Fibroblast of skin of back (primary cell): ENCODE results near the gene MCC.
A peak's percentile ranks its signal among the peaks of the same experiment; 100 is the strongest.

ENCODE experiments used
- DNase-seq: peaks from one replicate; pipeline ENCODE4 v3.0.0-alpha.2; 2013

Gene MCC

GRCh38 chr5:113026211-113026610 is 462.0 kb downstream of the MCC start:
- no peak for DNase-seq

DNA sequence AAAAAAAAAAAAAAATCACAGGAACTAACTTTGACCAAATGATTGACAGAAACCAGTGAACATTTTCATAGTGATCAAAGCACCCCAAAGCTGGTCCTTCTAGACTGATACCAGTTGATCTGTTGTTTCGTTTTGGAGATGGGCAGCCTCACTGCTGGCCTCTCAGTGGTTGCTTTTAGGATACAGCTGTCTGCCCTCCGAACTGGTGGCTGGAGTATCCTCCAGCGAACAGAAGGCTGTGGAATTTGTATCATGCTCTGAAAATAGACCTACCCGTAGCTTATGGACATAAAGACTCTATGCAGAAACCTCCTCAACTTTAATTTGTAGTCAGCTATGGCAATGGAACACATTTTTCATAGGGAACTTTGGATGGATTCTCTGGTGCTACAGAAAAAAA is 462.7 kb downstream of the MCC start:
- no peak for DNase-seq

- DNase-seq, result no peak
These were observed 464.1 kb downstream of the MCC start for GRCh38 chr5:113024076-113024697.

- no peak for DNase-seq
These were observed 465.6 kb downstream of the MCC start for GRCh38 chr5:113022661-113023060.

DNA sequence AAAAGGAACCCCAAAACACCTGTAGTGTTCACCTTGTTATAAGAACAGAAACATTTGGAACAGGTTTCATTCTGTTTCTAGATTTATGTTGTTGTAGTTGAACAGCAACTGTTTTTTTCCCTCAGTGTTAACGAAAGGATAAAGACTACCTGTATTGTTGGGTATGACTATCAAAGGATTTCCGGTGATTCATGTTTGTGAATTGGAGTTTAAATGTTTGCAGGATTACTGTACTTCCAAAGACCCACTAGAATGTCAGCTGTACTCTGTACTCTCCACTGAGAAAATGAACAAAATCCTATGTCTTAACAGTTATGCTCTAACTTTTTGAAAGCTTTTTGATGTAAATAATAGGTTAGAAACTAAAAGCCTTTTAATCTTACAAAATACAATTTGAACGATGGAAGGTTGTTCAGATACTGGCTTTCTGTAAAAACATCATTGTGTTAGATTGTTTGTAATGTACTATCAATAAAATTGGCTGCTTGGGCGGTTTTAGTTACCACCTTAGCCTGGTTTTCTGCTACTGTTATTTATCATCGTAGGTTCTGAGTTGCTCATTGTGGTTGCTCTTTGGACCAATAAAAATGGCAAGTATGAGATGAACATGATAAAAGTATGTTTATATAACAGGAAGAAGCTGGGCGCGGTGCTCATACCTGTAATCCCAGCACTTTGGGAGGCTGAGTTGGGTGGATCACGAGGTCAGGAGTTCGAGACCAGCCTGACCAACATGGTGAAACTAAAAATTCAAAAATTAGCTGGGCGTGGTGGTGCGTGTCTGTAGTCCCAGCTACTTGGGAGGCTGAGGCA is 467.6 kb downstream of the MCC start:
- DNase-seq, result peak; percentile 48

GRCh38 chr5:113017881-113018635 is 470.2 kb downstream of the MCC start:
- peak; percentile 27 for DNase-seq

- DNase-seq, result no peak
These were observed 482.8 kb downstream of the MCC start for GRCh38 chr5:113005454-113005853.

GRCh38 chr5:113003763-113004162 is 484.5 kb downstream of the MCC start:
- DNase-seq, result no peak

DNA sequence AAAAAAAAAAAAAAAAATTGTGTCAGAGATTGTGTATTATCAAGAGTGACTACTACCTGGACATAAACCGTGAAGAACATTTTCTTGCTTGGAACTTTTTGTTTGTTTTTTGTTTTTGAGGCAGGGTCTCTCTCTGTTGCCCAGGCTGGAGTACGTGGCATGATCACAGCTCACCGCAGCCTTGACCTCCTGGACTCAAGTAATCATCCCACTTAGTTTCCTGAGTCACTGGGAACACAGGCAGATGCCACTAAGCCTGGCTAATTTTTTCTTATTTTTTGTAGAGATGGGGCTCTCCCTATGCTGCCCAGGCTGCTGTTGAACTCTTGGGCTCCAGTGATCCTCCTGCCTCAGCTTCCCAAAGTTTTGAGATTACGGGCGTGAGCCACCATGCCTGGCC is 485.8 kb downstream of the MCC start:
- no peak for DNase-seq

- no peak for DNase-seq
These were observed 487.8 kb downstream of the MCC start for GRCh38 chr5:113000466-113000865.

DNA sequence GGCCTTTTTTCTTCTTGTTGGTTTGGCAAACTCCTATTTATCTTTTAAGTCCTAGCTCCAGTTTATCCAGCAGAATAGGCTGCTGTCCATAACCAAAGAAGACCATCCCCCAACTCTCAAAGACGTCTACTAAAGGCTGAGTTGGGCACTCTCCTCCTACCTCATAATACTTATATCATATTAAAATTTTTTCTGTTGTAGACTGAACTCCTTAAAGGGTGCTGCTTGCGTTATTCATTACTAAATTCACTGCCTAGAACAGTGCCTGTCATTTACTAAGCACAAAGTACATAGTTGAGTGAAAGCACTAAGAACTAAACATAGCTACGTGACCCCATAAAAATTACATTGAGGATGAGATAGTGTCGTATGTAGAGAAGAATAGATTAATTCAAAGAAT is 490.0 kb downstream of the MCC start:
- DNase-seq, result no peak

- DNase-seq, result peak; percentile 53
These were observed 491.4 kb downstream of the MCC start for GRCh38 chr5:112996830-112997374.

GRCh38 chr5:112995764-112996618 is 492.3 kb downstream of the MCC start:
- peak; percentile 64 for DNase-seq

DNA sequence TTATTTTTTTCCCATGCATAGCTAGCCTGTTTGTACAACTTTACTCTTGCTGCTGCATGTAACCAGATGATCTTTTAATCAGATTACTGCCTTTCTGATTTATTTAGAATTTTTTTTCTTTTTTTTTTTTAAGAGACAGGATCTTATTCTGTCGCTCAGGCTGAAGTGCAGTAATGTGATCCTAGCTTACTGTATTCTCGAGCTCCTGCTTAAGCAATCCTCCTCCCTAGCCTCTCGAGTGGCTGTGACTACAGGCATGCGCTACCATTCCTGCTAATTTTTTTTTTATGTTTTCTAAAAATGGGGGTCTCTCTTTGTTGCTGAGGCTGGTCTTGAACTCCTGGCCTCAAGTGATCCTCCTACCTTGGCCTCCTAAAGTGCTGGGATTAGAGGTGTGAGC is 502.0 kb downstream of the MCC start:
- DNase-seq, result no peak

DNA sequence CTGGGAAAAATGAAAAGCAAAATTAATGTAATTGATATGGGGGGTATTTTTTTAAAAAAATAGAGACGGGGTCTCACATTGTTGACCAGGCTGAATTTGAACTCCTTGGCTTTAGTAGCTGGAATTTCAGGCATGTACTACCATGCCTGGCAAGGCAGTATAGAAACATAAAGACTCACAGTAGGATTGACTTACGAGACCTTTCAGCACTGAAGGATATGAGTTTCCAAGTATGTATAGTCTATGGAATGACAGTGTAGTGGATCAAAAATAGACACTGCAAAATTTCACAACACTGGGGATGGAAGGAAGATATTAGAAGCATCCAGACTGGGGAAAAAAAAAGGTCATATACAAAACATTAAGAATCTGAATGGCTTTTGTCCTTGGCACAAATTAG is 504.9 kb downstream of the MCC start:
- DNase-seq, result peak; percentile 44

DNA sequence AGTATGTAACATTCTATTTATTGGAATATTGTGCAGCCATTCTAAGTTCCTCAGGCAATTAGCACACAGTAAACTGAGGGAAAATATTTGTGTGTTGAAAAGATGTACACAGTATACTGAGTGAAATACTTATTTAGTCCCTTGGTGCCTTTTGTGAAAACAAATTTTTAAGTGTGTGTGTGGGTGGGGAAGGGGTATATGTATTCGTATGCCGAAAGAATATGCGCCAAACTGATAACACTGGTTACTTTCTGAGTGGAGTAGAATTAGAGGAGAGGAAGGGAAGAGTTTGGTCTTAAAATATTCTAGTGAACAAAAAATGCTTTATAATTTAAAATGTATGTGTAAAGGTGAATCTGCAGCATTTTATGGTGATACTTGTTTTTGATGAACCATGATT is 508.5 kb downstream of the MCC start:
- no peak for DNase-seq

DNA sequence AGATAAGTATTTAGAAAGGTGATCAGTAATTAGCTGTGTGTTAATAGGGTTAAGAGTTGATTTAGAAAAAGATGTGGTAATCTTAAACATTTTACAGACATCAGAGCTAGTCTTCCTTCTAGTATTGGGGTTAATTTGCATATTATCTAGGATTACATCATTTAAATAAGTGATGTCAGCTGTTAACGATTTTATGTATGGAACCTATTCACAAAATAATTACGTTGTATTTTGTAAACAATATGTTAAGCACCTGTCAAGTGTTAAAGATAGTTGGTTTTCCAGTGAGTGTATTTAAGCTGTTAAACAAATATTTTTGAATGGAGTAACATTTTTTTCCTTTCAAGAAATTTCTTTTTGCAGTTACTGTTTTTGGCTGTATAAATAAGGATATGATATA is 509.4 kb downstream of the MCC start:
- no peak for DNase-seq

DNA sequence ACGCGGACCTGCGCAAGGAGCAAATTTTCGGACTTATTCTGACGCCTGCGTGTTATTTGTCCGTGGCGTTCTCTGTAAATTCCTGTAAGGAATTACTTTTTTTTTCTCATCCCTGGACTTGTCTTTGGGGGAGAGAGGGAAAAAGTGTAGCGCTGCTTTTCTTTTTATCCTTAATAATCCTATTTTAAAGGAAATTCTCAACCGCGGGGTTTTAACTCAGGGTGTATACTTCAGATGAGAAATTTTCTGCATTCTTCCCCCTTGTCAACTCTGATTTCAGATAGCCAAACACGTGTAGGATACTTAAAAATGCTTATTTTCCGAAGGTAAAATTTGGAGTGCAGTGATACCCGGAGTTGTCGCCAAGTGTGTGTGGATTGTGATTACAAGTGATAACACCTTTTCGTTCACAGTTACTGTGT is 510.8 kb downstream of the MCC start:
- no peak for DNase-seq

- peak; percentile 99 for DNase-seq
These were observed 511.6 kb downstream of the MCC start, which contains the start of gene DCP2 for GRCh38 chr5:112976432-112977309. Gene DCP2, plus strand, starts transcription at chr5:112976798. Its CDS starts 136 bp downstream, at chr5:112976934.

DNA sequence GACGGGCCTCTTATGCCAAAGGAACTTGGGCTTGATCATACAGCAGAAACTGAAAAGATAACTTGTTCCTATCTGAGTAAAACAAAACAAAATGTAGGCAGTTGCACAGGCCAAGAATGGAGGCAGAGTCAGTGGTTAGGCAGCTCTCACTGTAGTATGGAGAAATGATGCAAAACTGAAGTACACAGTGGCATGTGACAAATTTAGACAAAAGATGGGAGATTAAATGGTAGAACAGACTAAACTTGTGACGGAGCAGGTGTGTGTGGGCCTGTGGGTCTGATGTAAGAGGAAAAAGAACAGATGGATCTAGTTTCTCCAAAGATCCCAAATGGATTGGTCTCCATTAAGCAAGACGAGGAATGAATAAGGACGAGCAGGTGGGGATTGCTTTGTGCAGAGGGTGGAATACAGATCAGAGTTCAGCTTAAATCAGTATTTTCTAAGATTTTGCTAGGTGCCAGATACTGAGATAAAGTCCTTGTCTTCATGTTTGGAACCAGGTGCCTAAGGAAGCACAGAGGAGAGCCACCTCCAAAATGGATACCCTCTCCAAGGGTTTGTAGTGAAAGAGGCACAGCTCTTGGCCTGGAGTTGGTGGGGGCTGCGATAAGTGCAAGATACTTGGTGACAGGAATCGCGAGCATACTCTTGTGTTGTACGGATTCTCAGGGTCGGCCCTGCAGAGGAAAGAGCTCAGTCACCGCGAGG is 512.4 kb downstream of the MCC start:
- DNase-seq, result no peak
